ENCODE data around the gene ETV5.

ETV5 gene

DNA sequence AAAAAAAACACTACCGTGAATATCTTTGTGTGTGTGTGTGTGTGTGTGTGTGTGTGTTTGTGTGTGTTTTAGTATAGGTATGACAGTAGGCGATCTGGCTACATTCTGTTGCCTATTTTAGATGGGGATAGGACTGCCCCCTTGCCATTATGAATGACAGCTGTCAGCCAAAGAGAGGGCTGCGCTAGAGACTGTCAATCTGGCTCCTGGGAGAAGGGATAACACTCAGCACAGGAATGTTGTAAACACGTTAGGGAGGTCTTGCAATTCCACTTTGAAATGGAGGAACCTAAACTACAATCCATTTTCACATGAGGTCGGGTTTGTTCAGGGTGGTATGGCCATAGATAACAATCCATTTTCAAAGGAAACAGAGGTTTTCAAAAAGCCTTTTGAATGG lies 14.1 kb upstream of the ETV5 start:
- DNase-seq (ENCODE audit: low read depth in 2 of 2) = no peak

DNA sequence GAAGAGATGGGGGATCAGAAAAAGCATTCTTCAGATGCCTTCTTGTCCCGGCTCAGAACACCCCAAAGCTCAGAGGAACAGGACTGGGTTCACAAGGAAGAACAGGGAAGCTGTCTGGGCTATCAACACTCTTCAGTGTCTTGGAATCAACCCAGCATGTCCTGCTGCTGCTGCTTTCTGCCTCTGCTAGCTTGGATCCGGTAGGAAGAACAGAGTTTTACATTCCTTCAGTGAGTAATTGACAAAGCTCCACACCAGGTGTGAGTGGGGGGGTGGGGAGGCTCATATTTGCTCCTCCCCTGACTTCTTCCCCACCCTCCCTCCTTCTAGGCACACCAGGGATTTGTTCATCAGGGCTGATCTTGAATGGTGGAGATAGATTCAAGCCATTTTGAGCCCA lies 13.1 kb upstream of the ETV5 start:
- DNase-seq (ENCODE audit: low read depth in 2 of 2) = no peak

DNA sequence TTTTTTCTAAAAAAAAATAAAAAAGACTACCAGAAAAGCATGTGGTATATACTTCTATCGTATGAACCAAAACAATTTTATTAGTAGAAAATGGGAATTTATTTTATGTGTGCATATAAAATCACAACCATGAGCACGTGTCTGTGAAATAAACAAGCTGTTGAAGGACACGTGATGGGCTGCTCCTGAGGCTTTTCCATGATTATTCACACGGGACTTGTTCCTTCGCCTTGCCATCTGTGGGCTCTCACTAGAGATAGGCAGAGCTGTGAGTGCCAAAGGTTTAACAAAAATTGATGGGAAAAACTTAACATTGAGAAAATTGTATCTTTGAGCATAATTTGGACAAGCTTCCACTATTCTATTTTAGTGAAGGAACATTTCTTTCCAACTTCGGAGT lies 12.4 kb upstream of the ETV5 start:
- DNase-seq (ENCODE audit: low read depth in 2 of 2) = no peak

DNA sequence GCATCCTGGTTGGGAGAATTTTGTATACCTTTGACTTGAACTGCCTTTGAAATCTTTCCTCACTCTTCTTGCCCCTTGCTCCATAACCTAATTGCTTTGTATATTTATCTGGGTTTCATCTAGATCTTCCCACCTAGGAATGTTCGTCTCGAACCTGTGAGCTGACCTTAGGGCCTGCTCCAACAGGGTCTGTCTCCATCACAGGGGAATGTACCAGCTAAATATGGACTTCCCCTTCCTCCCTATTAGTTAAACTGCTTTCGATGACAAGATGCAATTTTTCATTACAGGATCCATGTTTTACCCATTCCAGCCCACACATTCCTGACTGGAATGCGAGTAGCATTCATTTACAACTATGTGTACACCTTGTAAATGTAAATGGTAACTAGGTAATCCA lies 10.6 kb upstream of the ETV5 start:
- DNase-seq (ENCODE audit: low read depth in 2 of 2) = no peak

DNA sequence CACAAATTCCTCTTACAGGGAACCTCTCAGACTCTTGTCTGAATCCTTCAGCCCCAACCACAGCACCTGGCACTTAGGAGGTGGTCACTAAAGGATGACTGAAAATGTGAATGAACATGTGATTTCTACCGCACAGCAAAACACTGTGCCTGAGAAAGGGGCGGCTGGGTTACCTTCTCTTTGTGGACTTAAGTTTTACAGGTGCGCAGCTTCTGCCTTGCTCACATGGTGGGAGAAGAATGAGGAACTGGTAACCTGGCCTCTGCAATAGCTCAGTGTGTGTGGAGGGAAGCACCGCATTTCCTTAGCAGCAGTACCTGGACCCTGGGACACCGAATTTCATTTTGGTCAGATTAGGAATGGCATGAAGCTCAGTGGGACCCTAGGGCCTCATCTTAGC lies 9.8 kb upstream of the ETV5 start:
- no peak for DNase-seq (ENCODE audit: low read depth in 2 of 2)

DNA sequence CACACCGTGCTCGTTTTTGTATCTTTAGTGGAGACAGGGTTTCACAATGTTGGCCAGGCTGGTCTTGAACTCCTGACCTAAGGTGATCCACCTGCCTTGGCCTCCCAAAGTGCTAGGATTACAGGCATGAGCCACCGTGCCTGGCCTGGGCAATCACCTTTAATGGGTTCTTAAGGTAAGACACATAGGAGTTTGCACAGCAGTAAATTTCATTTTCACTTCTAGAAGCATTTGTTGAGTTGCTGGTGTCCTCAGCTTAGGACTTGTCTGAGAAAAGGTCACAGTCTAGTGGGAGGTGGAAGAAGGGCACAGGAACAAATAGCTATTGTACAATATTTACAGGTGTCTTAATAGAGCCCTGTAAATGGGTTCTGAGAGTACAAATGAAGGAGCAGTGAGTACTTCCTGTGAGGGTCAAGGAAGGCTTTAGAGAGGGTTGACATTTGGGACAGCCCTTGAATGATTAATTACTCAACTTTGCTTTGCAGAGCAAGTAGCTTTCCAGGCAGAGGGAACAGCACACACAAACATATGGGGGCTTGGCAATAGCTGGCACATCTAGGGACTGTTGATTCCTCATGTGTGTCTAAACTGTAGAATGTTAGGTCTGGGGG lies 8.7 kb upstream of the ETV5 start:
- DNase-seq (ENCODE audit: low read depth in 2 of 2) = no peak

DNA sequence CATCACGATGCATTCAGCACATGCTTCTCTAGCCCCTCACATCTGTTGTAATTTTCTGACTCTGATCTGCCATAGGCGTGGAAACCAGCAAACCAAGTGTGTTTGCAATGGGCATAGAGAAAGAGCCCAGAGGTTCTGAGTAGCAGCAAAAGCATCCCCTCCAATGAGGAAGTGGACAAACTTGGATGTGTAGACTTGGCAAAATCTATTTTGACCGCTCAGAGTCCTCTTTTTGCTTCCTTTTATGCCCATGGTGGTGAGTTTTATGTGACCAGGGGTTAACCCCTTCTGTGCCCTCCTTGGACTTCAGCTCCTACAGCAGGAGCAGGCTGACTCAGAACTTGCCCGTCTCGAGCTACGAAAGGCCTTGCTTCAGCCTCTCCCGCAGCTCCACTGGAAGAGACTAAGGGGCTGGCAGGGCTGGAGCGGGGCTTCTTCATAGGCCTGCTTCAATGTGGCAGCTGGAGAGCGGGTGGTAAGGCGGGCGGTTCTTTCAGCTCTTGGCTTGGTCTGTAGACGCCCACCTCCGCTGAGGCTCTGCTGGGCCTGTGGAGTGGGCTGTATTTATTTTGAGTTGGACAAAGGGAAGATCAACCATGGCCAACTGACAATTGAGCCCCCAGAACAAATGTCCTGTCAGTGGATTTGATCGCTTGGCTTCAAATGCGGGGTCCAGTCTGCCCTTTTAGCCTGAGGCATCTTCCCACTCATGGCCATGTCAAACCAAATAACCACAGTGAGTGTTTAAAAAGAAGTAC lies 6.5 kb upstream of the ETV5 start:
- no peak for DNase-seq (ENCODE audit: low read depth in 2 of 2)

DNA sequence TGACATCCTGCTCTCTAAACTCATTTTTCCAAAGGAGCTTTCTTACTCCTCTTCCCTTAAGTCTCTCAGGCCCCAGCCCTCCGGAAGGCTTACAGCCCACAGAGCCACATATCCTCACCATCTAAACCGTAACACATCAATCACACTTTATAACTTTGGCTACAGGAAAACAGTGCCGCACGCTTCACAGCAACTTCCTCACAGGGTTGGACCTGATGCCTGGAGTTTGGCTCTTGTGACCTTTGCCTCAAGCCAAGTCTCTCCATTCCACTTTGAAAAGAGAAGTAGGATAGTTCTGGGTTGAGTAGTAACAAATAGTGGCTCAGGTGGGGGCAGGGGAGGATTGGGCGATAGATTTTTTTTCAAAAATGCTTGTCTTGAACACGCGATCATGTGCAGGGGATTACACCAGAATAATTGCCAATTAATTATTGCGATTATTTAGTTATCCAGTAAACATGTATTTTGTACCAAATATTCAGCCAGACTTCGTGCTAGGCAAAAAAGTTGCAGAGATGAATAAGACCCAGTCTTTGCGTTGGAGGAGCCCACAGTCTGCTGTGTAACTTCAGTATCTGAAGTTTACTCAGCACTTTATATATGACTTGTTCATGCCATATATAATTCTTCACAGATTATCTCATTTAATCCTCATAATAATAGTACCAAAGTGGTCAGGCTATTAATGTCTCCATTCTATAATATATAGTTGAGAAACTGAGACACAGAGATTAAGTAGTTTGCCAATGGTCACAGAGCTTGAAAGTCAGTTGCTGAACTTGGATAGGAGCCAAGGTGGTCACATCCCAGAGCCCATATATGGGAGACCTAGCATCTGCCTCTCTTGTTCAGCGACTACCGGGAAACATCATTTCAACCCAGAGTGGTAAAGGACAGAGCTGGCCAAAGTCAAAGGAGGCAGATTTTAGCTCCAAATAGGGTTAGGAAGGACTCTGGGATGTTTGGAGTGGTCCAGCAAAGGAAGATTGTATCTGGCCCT lies 2.4 kb upstream of the ETV5 start:
- no peak for DNase-seq (ENCODE audit: low read depth in 2 of 2)

DNA sequence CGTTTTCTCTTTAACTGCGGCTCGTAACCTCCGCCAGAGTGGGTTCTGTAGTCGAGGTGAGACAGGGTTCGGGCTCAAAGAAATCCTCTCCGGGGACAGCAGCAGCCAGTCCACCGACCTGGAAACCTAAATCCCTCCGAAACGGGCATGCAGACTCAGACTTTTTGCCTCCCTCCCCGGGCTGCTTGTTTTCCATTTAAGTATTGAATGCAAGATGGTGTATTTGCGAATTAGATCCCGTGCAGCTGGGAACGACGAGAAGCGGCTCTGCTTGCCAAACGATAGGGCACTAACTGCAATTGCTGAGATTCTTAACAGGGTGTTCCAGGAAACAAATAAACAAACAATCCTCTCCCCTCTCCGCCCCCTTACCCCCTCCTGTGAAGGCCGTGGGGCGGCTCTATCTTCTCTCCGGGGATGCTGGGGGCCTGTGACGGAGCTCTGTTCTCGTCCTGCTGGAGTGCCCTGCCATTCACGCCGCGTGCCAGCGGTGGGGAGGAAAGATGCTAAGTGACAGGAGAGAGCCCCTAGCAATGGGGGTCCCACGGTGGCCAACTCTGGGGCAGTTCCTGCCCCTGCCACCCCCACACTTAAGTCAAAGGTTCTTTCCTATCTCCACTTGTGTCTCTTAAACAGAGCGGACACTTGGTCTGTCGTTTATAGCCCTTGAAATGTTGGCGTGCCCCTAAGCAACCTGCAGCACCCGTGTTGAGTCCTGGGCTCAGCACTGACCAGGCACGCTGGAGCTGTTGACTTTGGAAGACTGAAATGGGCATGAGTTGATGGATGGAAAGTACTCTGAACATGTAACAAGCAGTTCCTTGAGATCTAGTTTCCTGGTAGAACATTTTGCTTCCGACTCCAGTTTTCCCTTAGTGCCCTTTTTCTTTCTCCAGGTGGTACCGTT lies 1.3 kb upstream of the ETV5 start:
- no peak for DNase-seq (ENCODE audit: low read depth in 2 of 2)

DNA sequence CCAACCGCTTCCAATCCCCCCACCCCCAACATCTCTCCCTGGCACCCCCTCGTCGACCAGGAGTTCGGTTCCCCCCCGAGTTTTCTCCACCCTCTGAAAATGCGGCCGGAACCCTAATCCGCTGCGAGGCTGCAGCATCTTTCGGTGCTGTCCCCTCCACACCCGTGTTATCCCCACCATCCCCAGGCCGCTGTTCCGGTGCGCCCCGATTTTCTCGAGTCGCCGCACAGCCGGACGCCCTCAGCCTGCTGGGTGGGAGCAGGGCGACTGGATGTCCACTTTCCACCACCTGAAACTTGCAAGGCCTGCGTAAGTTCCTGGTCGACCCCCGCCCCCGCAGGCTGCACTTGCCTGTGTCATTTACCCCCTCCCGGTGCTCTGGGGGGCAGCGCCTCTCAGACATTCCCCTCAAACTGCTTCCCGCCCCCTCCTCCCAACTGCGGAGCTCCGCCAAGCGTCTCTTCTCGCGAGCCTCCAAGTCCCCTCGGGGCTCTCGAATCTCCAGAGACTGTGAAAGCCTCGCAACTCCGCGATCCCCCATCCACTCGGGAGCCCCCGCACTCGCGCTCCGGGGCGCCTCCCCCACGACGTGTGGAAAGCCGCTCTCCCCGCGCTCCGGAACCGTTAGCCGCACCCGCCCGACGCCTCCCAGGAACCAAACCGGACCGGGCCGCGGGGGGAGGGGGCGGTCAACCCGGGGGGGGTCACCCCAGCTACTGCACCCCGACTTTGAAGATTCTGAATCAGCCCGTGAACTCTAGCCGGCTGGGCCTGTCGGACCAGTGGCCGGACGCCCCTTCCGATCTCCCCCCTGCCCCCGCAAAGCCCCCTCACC lies 566 bp downstream of the ETV5 start:
- DNase-seq (ENCODE audit: low read depth in 2 of 2) = no peak

DNA sequence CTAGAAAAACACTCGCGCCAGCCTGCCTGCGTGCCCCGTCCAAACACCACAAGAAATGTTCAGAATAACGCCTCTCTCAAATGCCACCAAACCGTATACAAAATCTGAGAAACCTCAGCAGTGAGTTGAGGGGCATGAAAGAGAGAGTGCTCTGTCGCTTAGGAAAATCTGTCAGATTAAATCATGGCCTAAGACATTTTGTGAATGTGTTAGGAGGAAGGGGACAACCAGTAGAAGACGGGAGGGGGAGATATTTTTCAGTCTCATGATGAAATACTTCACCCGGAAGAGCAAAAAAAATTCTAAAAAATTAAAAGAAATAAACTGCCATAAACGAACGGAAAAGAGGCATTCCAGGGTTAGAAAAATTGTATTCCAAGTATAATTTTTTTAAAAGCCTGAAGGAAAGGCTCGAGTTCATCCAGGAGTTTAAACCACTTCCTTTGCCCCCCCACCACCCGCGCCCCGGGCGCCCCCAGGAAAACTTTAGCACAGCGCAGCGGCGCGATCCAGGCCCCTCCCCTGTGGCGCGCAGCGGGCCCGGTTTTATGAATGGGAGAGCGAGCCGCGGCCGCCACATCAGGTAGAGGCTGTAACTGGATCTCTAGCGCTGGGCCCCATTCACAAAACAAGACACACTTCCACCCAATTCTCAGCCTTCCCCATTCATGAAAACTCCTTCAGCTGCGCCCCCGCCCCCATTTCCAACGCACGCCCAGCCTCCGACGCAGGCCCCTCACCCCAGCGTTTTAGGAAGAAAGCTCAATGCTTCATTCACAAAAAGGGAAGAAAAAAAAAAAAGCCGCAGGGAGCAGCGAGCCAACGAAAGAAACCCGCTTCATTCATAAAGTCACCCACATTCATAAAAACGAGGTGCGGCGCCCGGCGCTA lies 1.4 kb downstream of the ETV5 start:
- DNase-seq (ENCODE audit: low read depth in 2 of 2) = no peak

DNA sequence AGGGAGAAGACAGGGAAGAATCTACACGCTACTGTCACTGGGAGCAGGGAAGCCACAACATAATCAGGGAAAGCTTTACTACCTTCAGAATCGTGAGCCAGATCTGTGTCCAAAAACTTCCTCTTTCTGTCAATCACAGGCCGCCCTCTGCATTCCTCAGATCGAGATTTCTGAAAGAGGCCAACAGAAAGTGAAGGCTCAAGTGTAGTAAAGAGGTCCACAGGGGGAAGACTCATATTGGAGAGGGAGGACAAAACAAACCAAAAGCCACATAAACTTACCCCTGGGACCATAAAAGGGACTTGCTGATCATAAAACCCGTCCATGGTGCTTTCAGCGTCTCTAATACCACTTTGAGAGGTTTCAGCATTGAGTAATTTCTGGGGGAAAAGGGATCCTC lies 3.3 kb downstream of the ETV5 start:
- no peak for DNase-seq (ENCODE audit: low read depth in 2 of 2)

DNA sequence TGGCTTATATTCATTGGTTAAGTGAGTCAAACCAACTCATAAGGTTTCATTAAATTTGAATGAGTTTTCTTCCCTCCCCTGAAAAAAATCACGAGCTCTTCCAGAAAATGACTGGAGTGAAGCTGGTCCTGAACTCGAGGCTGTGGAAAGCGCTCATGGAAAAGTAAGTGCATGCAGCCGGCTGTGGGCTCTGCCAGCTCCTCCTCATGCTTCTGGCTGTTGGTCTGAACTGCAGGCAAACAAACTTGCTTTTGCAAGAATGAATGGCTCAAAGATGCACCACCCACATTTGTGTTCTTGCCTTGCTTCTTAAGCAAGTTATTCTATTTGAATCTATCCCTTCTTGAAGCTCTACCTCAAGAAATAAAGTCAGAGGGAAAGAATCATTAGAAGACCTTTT lies 6.2 kb downstream of the ETV5 start:
- no peak for DNase-seq (ENCODE audit: low read depth in 2 of 2)

DNA sequence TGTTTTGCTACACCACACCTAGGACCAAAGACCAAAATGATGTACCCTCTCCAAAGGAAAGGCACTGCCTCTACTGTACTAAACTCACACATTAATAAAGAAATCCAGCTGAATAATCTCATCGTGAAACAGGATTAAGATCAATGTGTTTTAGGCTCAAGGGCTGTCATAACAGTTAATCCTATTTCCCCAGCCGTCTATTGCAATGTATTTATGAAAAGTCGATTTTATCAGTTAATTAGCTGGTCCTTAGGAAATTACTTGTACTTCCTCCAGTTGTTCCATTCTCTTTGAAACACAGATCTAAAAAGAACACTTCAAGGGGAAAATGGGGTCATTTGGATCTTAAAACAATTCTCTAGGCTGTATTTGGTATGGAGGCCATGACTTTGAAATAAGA lies 8.5 kb downstream of the ETV5 start:
- DNase-seq (ENCODE audit: low read depth in 2 of 2) = no peak

DNA sequence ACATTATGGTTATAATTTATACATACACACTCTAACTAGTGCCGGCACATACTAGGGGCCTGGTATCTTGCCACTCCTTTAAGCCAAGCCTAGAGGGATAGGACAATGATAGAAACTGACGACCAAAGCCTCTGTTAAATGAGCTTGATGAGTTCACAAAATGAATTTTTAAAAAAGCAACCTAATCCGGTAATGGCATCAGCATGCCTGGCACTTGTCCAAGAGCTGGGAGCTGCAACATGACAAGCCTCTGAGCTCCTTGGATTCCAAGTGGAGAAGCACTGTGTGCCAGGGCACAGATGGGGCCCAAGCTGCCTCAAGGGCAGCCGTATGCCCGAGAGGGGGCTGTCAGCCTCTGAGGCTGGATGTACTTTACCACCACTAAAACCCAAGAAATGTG lies 9.7 kb downstream of the ETV5 start:
- DNase-seq (ENCODE audit: low read depth in 2 of 2) = no peak

DNA sequence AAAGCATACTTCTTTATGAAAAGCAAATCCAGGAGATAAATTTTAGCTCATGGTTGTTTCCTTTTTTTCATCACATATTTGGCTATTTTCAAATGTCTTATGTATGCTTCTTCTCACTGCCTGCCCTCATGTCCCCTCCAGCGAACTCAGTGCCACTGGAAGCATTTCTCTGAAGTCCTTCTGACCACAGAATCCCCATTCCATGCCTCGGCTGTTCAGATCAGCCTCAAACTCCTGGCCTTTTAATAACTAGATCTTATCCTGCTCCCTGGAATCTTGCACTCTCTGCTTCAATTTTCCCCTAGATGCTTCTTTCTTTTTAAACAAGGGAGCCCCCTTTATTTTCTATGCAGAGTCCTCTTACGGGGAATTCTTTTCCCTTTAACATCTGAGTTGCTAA lies 10.1 kb downstream of the ETV5 start:
- no peak for DNase-seq (ENCODE audit: low read depth in 2 of 2)

DNA sequence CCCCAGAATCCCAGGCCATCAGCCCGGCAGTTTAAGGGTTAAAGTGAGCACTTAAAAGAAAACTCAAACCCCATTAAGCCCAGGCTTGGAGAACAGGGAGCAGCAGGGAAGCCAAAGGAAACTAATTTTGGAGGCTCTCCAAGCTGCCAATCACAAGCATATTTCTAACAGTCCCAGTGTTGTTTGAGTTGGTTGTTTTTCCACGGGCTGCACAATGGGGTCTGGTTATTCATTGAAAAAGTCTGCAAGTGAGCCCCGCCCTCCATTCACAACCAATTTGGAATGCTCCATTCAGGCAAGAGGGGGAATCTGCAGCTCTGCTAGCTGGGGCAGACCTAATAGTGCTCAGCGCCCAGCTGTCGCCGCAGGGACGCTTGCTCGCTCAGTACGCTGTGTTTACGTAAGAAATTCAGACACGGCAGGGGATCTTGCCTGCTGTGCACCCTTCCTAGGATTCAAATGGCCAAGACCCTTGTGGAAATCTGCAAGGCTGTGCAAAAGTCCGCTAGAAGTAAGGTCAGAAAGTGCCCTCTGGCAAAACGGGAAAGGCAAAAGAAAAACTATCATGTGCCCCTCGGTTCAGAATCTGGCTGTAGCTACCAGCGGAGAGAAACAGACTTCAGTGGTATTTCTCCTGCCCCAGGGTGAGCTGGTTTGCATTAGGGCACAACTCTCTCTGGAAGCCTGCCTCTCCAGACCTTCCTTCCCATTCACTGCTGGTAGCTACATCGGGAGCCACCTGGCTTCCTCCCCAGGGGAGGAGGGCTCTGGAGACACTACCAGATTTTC lies 11.0 kb downstream of the ETV5 start:
- DNase-seq (ENCODE audit: low read depth in 2 of 2) = no peak

DNA sequence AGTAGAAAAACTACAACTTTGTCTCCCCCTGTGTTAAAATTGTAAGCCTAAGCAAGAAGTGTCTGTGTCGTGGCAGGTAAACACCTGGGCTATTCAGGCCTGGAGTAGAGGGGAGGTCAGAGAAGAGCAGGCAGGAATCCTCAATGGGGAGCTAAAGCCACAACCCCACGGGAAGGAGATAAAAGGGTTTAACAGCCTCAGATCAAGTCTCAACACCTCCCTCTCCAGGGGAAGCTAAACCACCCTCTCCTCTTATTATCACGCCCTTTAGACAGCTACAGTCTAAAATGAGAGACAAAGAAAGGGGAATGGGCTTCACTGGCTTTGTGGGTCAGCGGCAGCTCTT lies 11.6 kb downstream of the ETV5 start:
- no peak for DNase-seq (ENCODE audit: low read depth in 2 of 2)

DNA sequence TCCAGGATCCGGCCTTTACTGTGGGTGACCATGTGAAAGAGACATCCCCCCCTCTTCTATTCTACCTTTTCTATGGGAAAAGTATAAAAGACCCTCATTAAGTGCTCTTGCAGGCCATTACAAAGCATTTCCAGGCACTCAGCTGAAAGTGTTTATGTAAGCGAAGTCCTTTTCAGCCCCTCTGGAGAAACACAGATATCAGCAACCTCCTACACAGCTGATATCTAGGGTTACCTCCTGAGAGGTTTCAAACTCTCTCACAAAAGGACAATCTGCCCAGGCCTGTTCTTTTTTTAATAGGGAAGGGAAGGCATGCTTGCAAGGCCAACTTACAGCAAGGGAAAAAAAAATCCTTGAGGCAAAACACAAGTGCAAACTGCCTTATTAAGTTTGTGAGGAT lies 12.6 kb downstream of the ETV5 start:
- no peak for DNase-seq (ENCODE audit: low read depth in 2 of 2)

All from stimulated activated CD8-positive, alpha-beta memory T cell treated with anti-CD3 and anti-CD28 coated beads, Interleukin-15, amount 100 ng/mL, for 4 hours (primary cell).